ENCODE results near the gene ROCK2.

DNA sequence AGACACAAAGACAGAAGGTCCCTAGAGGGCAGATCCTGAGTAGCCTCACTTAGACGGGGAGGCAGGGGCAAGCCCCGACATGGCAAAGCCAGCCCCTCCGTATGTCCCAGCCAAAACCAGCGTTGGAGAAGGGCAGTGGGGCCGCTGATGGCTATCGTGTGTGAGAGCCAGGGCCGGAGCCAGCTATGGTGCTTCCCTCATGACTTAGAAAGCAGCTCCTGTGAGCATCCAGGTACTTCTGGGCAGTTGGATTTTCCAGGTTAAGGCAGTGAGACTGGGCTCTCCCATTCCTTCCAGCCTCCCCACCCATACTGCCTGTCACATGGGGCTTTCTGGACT lies 31.2 kb upstream of the ROCK2 start:
- TF ChIP-seq, protein P1, sequence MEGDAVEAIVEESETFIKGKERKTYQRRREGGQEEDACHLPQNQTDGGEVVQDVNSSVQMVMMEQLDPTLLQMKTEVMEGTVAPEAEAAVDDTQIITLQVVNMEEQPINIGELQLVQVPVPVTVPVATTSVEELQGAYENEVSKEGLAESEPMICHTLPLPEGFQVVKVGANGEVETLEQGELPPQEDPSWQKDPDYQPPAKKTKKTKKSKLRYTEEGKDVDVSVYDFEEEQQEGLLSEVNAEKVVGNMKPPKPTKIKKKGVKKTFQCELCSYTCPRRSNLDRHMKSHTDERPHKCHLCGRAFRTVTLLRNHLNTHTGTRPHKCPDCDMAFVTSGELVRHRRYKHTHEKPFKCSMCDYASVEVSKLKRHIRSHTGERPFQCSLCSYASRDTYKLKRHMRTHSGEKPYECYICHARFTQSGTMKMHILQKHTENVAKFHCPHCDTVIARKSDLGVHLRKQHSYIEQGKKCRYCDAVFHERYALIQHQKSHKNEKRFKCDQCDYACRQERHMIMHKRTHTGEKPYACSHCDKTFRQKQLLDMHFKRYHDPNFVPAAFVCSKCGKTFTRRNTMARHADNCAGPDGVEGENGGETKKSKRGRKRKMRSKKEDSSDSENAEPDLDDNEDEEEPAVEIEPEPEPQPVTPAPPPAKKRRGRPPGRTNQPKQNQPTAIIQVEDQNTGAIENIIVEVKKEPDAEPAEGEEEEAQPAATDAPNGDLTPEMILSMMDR (IDR thresholded peaks at IDR 0.05 in 4 of 5, conservative IDR thresholded peaks at IDR 0.05 in 1 of 5) = no peak
- no peak for TF ChIP-seq POLR2A (IDR thresholded peaks at IDR 0.05)
